ENCODE data around the gene PCDHB4. TPM values are rescaled to one million over a fixed set of nuclear protein-coding genes. Genes with fewer than 3 reads are reported as not detected.
"Not testable (repeated sequence)": the region's sequence is repeated elsewhere in the genome, so short reads cannot be mapped to it uniquely, and the experiment has no call there.

Gene PCDHB4
- total RNA-seq, 2 experiments from 2014 or later: not detected

DNA sequence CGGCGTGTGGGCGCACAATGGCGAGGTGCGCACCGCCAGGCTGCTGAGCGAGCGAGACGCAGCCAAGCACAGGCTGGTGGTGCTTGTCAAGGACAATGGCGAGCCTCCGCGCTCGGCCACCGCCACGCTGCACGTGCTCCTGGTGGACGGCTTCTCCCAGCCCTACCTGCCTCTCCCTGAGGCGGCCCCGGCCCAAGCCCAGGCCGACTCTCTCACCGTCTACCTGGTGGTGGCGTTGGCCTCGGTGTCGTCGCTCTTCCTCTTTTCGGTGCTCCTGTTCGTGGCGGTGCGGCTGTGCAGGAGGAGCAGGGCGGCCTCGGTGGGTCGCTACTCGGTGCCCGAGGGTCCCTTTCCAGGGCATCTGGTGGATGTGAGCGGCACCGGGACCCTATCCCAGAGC, 30.5 kb downstream of the PCDHB4 start:
- H3K4me1 Mint-ChIP-seq (ENCODE audit: low read depth); CTCF ChIA-PET; H3K4me3 Mint-ChIP-seq; intact Hi-C loops (cut with micrococcal nuclease); H3K27ac Mint-ChIP-seq; DNase-seq: not testable (repeated sequence)
- H3K27me3 Mint-ChIP-seq (ENCODE audit: low read depth): peaks cover 55% of the 10 kb centered on the region
- peaks cover 27% of the 10 kb centered on the region for H3K9me3 Mint-ChIP-seq
- H3K36me3 Mint-ChIP-seq (ENCODE audit: low read depth): peaks cover 16% of the 10 kb centered on the region

DNA sequence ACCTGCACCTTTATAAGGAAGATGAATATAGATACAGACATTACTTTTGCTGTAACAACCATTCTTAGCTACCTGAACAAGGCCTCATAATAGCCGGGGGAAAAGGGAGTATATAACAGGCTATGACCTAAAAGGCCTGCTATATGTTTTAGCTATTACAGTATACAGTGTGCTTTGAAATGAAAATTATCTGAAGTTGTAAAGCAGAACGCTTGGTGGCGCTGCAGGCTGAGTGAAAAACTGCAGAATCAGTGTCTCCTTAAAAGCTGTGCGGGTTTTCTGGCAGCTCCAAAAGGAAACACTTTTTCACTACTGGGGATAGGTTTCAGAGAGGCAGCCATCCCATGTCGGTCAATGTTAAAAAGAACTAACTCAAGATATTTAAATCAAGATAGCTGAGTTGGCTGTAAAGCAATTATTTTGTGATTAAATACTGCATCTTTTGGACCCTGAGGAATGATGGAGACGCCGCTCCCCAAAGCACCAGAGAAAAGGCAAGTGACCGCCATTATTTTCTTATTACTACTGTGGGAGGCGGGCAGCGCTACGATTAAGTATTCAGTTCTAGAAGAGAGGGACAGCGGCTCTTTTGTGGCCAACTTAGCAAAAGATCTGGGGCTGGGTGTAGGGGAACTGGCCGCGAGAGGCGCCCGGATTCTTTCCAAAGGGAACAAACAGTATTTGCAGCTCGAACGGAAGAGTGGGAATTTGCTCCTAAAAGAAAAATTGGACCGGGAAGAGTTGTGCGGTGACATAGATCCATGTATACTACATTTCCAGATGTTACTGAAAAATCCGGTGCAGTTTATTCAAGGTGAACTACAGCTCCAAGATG, 34.1 kb downstream of the PCDHB4 start:
- no peaks in the 10 kb centered on the region for H3K4me1 Mint-ChIP-seq (ENCODE audit: low read depth)
- intact Hi-C loops (cut with micrococcal nuclease): no loop called here
- no peak overlapping the region for H3K27ac Mint-ChIP-seq
- H3K36me3 Mint-ChIP-seq (ENCODE audit: low read depth): peaks cover 15% of the 10 kb centered on the region
- no peak for DNase-seq
- CTCF ChIA-PET: interaction anchor here (1.8 kb wide), 1 partner anchor 21 kb away, joined by 3 read pairs; the partner anchor contains the start of gene PCDHB8
- H3K4me3 Mint-ChIP-seq: no peak overlapping the region
- H3K27me3 Mint-ChIP-seq (ENCODE audit: low read depth): peaks cover 52% of the 10 kb centered on the region
- peaks cover 29% of the 10 kb centered on the region for H3K9me3 Mint-ChIP-seq

DNA sequence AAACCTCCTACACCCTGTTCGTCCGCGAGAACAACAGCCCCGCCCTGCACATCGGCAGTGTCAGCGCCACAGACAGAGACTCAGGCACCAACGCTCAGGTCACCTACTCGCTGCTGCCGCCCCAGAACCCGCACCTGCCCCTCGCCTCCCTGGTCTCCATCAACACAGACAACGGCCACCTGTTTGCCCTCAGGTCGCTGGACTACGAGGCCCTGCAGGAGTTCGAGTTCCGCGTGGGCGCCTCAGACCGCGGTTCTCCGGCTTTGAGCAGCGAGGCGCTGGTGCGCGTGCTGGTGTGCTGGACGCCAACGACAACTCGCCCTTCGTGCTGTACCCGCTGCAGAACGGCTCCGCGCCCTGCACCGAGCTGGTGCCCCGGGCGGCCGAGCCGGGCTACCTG, 35.7 kb downstream of the PCDHB4 start:
- CTCF ChIA-PET; H3K4me3 Mint-ChIP-seq; DNase-seq; H3K27ac Mint-ChIP-seq; intact Hi-C loops (cut with micrococcal nuclease); H3K4me1 Mint-ChIP-seq (ENCODE audit: low read depth): not testable (repeated sequence)
- H3K27me3 Mint-ChIP-seq (ENCODE audit: low read depth): peaks cover 40% of the 10 kb centered on the region
- peaks cover 12% of the 10 kb centered on the region for H3K36me3 Mint-ChIP-seq (ENCODE audit: low read depth)
- peaks cover 17% of the 10 kb centered on the region for H3K9me3 Mint-ChIP-seq

DNA sequence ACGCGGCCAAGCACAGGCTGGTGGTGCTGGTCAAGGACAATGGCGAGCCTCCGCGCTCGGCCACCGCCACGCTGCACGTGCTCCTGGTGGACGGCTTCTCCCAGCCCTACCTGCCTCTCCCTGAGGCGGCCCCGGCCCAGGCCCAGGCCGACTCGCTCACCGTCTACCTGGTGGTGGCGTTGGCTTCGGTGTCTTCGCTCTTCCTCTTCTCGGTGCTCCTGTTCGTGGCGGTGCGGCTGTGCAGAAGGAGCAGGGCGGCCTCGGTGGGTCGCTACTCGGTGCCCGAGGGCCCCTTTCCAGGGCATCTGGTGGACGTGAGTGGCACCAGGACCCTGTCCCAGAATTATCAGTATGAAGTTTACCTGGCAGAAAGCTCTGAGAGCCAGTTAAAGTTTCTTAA, 36.3 kb downstream of the PCDHB4 start:
- Mint-ChIP-seq H3K36me3 (ENCODE audit: low read depth) (peaks cover 10% of the 10 kb centered on the region), H3K9me3 (peaks cover 19% of the 10 kb centered on the region), H3K27me3 (ENCODE audit: low read depth) (peaks cover 38% of the 10 kb centered on the region)
- DNase-seq; CTCF ChIA-PET; H3K27ac Mint-ChIP-seq; H3K4me1 Mint-ChIP-seq (ENCODE audit: low read depth); intact Hi-C loops (cut with micrococcal nuclease); H3K4me3 Mint-ChIP-seq: not testable (repeated sequence)

DNA sequence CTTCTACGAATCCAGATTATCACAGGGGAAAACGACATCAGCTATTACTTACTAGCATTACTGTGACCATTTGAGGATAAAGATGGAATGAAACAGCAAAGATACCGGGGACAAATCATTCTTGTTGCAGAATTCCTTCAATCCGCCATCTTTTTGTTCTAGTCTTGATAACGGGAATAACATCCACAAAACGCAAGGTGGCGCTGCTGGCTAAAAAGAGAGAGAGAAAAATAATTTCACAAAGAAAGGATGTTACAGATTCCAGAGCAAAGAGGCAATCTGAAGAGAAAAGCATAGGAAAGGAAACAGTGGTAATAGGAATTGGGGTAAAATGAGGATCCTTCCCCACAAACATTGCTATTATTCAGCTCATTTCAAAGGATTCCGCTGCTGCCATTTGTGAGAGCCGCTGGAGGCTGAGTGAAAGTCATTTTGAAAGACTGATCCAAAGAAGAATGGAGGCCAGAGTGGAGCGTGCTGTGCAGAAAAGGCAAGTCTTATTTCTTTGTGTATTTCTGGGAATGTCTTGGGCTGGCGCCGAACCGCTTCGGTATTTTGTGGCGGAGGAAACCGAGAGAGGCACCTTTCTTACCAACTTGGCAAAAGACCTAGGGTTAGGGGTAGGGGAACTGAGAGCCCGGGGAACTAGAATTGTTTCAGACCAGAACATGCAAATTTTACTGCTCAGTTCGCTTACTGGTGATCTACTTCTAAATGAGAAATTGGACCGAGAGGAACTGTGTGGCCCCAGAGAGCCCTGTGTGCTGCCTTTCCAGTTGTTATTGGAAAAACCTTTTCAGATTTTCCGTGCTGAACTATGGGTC, 51.0 kb downstream of the PCDHB4 start, which contains the start of gene PCDHB7:
Gene PCDHB7 (plus strand): TSS at position 264 of the 824 bp plus-strand sequence. CDS start 192 bp downstream, at position 456.
- DNase-seq: peak; percentile 58
- no peaks in the 10 kb centered on the region for H3K4me1 Mint-ChIP-seq (ENCODE audit: low read depth)
- CTCF ChIA-PET: interaction anchor here (0.7 to 1.4 kb wide), 2 partner anchors 248 to 1065 kb away, joined by 3 read pairs; partner anchors contain the start of gene PCDHGA11

DNA sequence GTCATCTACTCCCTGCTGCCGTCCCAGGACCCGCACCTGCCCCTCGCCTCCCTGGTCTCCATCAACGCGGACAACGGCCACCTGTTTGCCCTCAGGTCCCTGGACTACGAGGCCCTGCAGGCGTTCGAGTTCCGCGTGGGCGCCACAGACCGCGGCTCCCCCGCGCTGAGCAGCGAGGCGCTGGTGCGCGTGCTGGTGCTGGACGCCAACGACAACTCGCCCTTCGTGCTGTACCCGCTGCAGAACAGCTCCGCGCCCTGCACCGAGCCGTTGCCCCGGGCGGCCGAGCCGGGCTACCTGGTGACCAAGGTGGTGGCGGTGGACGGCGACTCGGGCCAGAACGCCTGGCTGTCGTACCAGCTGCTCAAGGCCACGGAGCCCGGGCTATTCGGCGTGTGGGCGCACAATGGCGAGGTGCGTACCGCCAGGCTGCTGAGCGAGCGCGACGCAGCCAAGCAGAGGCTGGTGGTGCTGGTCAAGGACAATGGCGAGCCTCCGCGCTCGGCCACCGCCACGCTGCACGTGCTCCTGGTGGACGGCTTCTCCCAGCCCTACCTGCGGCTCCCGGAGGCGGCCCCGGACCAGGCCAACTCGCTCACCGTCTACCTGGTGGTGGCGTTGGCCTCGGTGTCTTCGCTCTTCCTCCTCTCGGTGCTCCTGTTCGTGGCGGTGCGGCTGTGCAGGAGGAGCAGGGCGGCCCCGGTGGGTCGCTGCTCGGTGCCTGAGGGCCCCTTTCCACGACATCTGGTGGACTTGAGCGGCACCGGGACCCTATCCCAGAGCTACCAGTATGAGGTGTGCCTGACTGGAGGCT, 52.9 kb downstream of the PCDHB4 start:
- H3K27me3 Mint-ChIP-seq (ENCODE audit: low read depth): peaks cover 29% of the 10 kb centered on the region
- CTCF ChIA-PET; H3K4me1 Mint-ChIP-seq (ENCODE audit: low read depth); H3K9me3 Mint-ChIP-seq; H3K4me3 Mint-ChIP-seq; H3K27ac Mint-ChIP-seq; DNase-seq; H3K36me3 Mint-ChIP-seq (ENCODE audit: low read depth): not testable (repeated sequence)
- intact Hi-C loops (cut with micrococcal nuclease): loop anchor here (5.0 kb wide), 1 partner anchor 92 kb away; no protein-coding TSS in a partner anchor

More for the DNA sequence above, 51.0 kb downstream of the PCDHB4 start, which contains the start of gene PCDHB7:
- Mint-ChIP-seq H3K9me3 (peaks cover 10% of the 10 kb centered on the region), H3K27ac (no peak within 1 kb of the TSS), H3K27me3 (ENCODE audit: low read depth) (peaks cover 41% of the 10 kb centered on the region), H3K36me3 (ENCODE audit: low read depth) (peaks cover 5% of the 10 kb centered on the region), H3K4me3 (no peak within 1 kb of the TSS)
- intact Hi-C loops (cut with micrococcal nuclease): loop anchor here (5.0 kb wide), 1 partner anchor 90 kb away; no protein-coding TSS in a partner anchor

Other genes starting within 250 kb of the PCDHB4 start
- not detected for gene PCDHA12, start 246.5 kb upstream of the PCDHB4 start, total RNA-seq
- gene PCDHA13, start 239.7 kb upstream of the PCDHB4 start, total RNA-seq: not detected
- gene PCDHAC1, start 195.5 kb upstream of the PCDHB4 start, total RNA-seq: not detected
- not detected for gene PCDHAC2, start 155.3 kb upstream of the PCDHB4 start, total RNA-seq
- gene PCDHB1, start 70.4 kb upstream of the PCDHB4 start, total RNA-seq: not detected
- not detected for gene PCDHB2, start 27.2 kb upstream of the PCDHB4 start, total RNA-seq
- not detected for gene PCDHB3, start 21.3 kb upstream of the PCDHB4 start, total RNA-seq
- not detected for gene PCDHB5, start 13.4 kb downstream of the PCDHB4 start, total RNA-seq
- gene PCDHB6, start 28.2 kb downstream of the PCDHB4 start, total RNA-seq: not detected
- not detected for gene PCDHB7, start 50.8 kb downstream of the PCDHB4 start, total RNA-seq
- not detected for gene PCDHB8, start 56.0 kb downstream of the PCDHB4 start, total RNA-seq
- gene PCDHB16, start 60.6 kb downstream of the PCDHB4 start, total RNA-seq: not detected
- not detected for gene PCDHB9, start 65.3 kb downstream of the PCDHB4 start, total RNA-seq
- gene PCDHB10, start 70.5 kb downstream of the PCDHB4 start, total RNA-seq: not detected
- not detected for gene PCDHB11, start 77.8 kb downstream of the PCDHB4 start, total RNA-seq
- gene PCDHB12, start 86.9 kb downstream of the PCDHB4 start, total RNA-seq: not detected
- gene PCDHB13, start 92.1 kb downstream of the PCDHB4 start, total RNA-seq: not detected
- gene PCDHB14, start 101.5 kb downstream of the PCDHB4 start, total RNA-seq: not detected
- gene PCDHB15, start 123.6 kb downstream of the PCDHB4 start, total RNA-seq: not detected
- not detected for gene SLC25A2, start 182.2 kb downstream of the PCDHB4 start, total RNA-seq
- gene TAF7, start 199.0 kb downstream of the PCDHB4 start, total RNA-seq: 10 to 100 TPM; 57.0 to 57.9 TPM
- gene PCDHGA1, start 208.7 kb downstream of the PCDHB4 start, total RNA-seq: not detected
- gene PCDHGA2, start 216.9 kb downstream of the PCDHB4 start, total RNA-seq: not detected
- gene PCDHGA3, start 222.0 kb downstream of the PCDHB4 start, total RNA-seq: not detected
- gene PCDHGB1, start 228.3 kb downstream of the PCDHB4 start, total RNA-seq: not detected
- gene PCDHGA4, start 233.2 kb downstream of the PCDHB4 start, total RNA-seq: not detected
- gene PCDHGB2, start 238.2 kb downstream of the PCDHB4 start, total RNA-seq: not detected
- under 1 TPM in 1 of 2 experiments, not detected in 1; 0.05 TPM for gene PCDHGA5, start 242.3 kb downstream of the PCDHB4 start, total RNA-seq
- gene PCDHGB3, start 248.4 kb downstream of the PCDHB4 start, total RNA-seq: under 1 TPM in 1 of 2 experiments, not detected in 1; 0.07 TPM

All from activated naive CD4-positive, alpha-beta T cell treated with anti-CD3 and anti-CD28 coated beads for 36 hours (primary cell).